Pancreas (tissue), 10 donors: ENCODE data around the gene MAEL. TPM values are rescaled to one million over a fixed set of nuclear protein-coding genes. Genes with fewer than 3 reads are reported as not detected.
A peak's percentile ranks its signal among the peaks of the same experiment; 100 is the strongest.

ENCODE experiments used
- ATAC-seq, 4 donors: fragments of 200-7000 bp; cut with Tn5 transposase; one replicate each; pipeline versions ENCODE4 v1.8.0 to v1.9.1; 2020; ENCODE audit warnings: mild to moderate bottlenecking in 4 of 4, moderate library complexity in 4 of 4
- DNase-seq, 6 donors: peaks; one replicate each; pipeline ENCODE4 v3.0.0-alpha.2; 2020
- FAIRE-seq: peaks from 2 replicates; lab custom pipeline; 2012; peaks lifted over from hg19 to GRCh38; lab: Jason Lieb, UNC
- H3K27ac ChIP-seq, 4 donors: fragments of 200-600 bp; sonication (generic); 1 replicate in 3 of 4; 2 replicates in 1 of 4; pipeline versions ENCODE4 v1.5.0 to v1.8.0; 2020
- H3K27me3 ChIP-seq, 4 donors: fragments of 200-600 bp; one replicate each; pipeline ENCODE4 v1.8.0; 2021
- H3K36me3 ChIP-seq, 3 donors: fragments of 200-600 bp; sonication (generic) in 1 of 3; one replicate each; pipeline versions ENCODE4 v1.5.0 to v1.8.0; 2020 to 2021
- H3K4me1 ChIP-seq, 3 donors: fragments of 200-600 bp; one replicate each; pipeline ENCODE4 v1.8.0; 2021
- H3K4me3 ChIP-seq, 4 donors: fragments of 200-600 bp; sonication (generic) in 2 of 4; one replicate each; pipeline versions ENCODE4 v1.5.0 to v1.8.0; 2020 to 2021
- H3K9me3 ChIP-seq, 4 donors: fragments of 200-600 bp; one replicate each; pipeline ENCODE4 v1.8.0; 2021
- WGBS, 2 donors: extraction: QIAGEN DNeasy Blood & Tissue Kit; methylation state at CpG; one replicate each; pipeline ENCODE4 v1.1.7; 2013; 5-methylcytosine and 5-hydroxymethylcytosine counted together
- intact Hi-C, 3 donors: fragments of 100-400 bp; cut with DNase I; formaldehyde crosslinking; loops; one replicate each; pipeline versions ENCODE4 v1.11.1 to v1.14.2; 2022
- polyA plus RNA-seq, 2 donors: library from polyadenylated mRNA; stranded (reverse); fragments of 200-250 nt; gene quantifications; one replicate each; pipeline ENCODE4 v1.2.3, GENCODE V29; 2013
- total RNA-seq, 6 donors: library from RNA; stranded (reverse); fragmentation: NEBNext Ultra II Directional in 4 of 6; extraction: Animal tissue kit (Norgen Biotek cat#: 25700) in 4 of 6; gene quantifications; one replicate each; pipeline versions ENCODE4 v1.2.1 to v1.2.4, GENCODE V29; 2021 to 2023
- TF ChIP-seq, protein P1 (sequence below), 4 donors: fragments of 200-600 bp; sonication (generic) in 3 of 4; IDR thresholded peaks; one replicate each; pipeline versions ENCODE4 v1.5.0 to v1.8.0; 2021; ENCODE audit warnings: antibody characterized with exemption in 4 of 4
- donor health status: healthy with polysubstance abuse.
- donor health status: DM: no; HTN: no; CAD: no; lungs with moderate emphysema.
- donor health status: DM: no; HTN: no; CAD: no.
- donor health status: control.
- donor health status: control.
- donor health status: Bipolar disorder and iron deficiency.
- donor health status: DM: yes; HTN: yes; CAD: no.
- donor health status: DM: no; HTN: no; CAD: no.
- donor health status: DM: no; HTN: no; CAD: no.
- donor health status: DM: yes; HTN: yes; CAD: no.

MAEL gene
- total and polyA plus RNA-seq, 8 donors: 0.12 to 0.23 TPM; not detected in 6

DNA sequence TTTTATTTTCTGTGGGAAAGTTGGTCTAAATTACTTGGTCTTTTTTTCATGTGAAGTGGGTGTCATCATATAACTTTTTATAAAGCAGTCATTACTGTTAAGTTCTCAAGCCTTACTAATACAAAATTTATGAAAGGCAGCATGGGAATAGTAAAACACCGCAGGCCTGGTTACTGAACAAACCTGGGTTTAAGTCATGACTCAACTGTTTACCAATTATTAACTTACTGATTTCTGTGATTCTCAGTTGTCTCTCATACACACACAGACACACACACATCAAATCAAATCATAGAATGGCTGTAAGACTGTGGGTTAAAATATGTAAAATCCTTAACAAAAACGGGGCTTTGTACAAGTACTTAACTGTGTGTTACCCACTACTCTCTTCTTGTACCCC lies 14.6 kb downstream of the MAEL start:
- no peak for DNase-seq
- intact Hi-C loops: no loop called here
- Histone ChIP-seq H3K4me3 (no peak overlapping the region), H3K36me3 (no peaks in the 10 kb centered on the region), H3K27ac (peak overlapping the region in 2 of 4 donors; percentile 18 to 20), H3K4me1 (no peaks in the 10 kb centered on the region), H3K27me3 (peaks cover 0 to 4% (median 0%) of the 10 kb centered on the region in 4 donors), H3K9me3 (peaks cover 0 to 2% (median 0%) of the 10 kb centered on the region in 4 donors)
- TF ChIP-seq, protein P1, sequence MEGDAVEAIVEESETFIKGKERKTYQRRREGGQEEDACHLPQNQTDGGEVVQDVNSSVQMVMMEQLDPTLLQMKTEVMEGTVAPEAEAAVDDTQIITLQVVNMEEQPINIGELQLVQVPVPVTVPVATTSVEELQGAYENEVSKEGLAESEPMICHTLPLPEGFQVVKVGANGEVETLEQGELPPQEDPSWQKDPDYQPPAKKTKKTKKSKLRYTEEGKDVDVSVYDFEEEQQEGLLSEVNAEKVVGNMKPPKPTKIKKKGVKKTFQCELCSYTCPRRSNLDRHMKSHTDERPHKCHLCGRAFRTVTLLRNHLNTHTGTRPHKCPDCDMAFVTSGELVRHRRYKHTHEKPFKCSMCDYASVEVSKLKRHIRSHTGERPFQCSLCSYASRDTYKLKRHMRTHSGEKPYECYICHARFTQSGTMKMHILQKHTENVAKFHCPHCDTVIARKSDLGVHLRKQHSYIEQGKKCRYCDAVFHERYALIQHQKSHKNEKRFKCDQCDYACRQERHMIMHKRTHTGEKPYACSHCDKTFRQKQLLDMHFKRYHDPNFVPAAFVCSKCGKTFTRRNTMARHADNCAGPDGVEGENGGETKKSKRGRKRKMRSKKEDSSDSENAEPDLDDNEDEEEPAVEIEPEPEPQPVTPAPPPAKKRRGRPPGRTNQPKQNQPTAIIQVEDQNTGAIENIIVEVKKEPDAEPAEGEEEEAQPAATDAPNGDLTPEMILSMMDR (IDR thresholded peaks at IDR 0.05): no peak
- FAIRE-seq: no peak
- 33 to 39% methylated on average over 2 of the region's 2 CpGs for WGBS, 2 donors
- no peak for ATAC-seq

GRCh38 chr1:167011560-167012191 lies 22.6 kb downstream of the MAEL start:
- H3K27ac ChIP-seq: no peak overlapping the region
- H3K27me3 ChIP-seq: peaks cover 0 to 4% (median 0%) of the 10 kb centered on the region in 4 donors
- FAIRE-seq: no peak
- TF ChIP-seq, protein P1 (IDR thresholded peaks at IDR 0.05): no peak
- H3K36me3 ChIP-seq: no peaks in the 10 kb centered on the region
- peaks cover 0 to 3% (median 0%) of the 10 kb centered on the region in 4 donors for H3K9me3 ChIP-seq
- no peak for ATAC-seq
- WGBS, 2 donors: 66 to 72% methylated on average over 1 of the region's 1 CpG
- no peaks in the 10 kb centered on the region for H3K4me1 ChIP-seq
- H3K4me3 ChIP-seq: no peak overlapping the region
- intact Hi-C loops: no loop called here
- no peak for DNase-seq

DNA sequence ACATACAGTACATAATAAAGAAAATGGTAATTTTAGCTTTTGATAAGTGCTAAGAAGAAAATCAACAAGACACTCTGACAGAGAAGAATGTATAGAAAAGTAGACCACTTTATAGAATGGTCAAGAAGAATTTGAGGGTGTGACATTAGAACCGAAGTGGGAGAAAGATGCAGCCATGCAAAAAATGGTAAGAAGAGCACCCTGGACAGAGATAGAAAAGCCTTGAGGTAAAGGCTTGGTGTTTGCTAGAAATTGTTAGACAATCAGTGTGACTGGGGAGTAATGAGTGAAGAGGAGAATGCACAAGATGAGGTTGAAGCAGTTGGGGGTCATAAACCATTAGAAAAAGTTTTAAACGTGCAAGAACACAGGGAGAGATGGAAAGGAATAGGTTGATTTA lies 23.5 kb downstream of the MAEL start:
- H3K4me1 ChIP-seq: no peaks in the 10 kb centered on the region
- H3K9me3 ChIP-seq: peaks cover 0 to 3% (median 0%) of the 10 kb centered on the region in 4 donors
- WGBS, 2 donors: 47 to 48% methylated on average over 2 of the region's 2 CpGs
- no peaks in the 10 kb centered on the region for H3K36me3 ChIP-seq
- H3K27me3 ChIP-seq: peaks cover 0 to 4% (median 0%) of the 10 kb centered on the region in 4 donors
- TF ChIP-seq, protein P1 (IDR thresholded peaks at IDR 0.05): no peak
- intact Hi-C loops: no loop called here
- ATAC-seq (no peak), FAIRE-seq (no peak), DNase-seq (no peak)
- H3K4me3 ChIP-seq: no peak overlapping the region
- H3K27ac ChIP-seq: no peak overlapping the region

DNA sequence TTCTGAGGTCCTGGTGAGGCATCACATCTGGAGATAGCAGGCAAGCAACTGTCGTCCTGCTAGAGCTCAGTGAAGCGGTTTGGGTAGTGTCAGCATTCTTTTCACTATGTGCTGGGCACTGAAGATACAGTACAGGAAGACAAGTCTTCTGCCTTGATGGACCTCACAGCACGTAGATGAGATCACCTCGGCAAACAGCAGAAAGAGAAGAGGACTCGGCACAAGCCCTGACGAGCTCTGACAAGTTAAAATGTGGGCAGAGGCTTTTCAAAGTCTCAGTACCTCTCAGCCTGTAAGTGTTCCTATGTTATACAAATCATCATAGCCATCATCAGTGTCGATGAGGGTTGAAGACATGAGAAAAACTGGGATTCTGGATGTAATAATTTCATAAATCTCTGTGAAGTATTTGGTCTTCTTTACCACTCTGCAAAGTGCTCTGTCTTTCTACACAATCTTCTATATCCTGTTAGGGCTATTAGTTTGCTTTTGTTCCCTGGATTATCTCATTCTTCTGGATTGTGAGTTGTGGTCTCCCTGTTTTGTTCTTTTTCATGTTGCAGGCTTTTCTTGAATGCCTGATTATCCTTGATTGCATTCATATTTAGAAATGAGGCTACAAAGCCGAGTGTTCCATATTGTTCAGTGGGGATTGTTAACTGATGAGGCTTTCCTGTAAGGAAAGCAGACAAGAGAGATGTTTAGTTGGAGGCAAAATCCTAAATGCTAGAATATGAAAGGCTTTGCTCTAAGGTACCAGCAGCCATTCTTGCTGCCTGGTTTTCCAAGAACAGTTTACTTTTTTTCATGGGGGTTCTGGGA lies 24.2 kb downstream of the MAEL start:
- no peak for ATAC-seq
- no peak overlapping the region for H3K4me3 ChIP-seq
- intact Hi-C loops: no loop called here
- 58 to 69% methylated on average over 8 of the region's 8 CpGs for WGBS, 2 donors
- TF ChIP-seq, protein P1 (IDR thresholded peaks at IDR 0.05): no peak
- peaks cover 0 to 3% (median 0%) of the 10 kb centered on the region in 4 donors for H3K9me3 ChIP-seq
- no peaks in the 10 kb centered on the region for H3K36me3 ChIP-seq
- no peaks in the 10 kb centered on the region for H3K4me1 ChIP-seq
- no peak overlapping the region for H3K27ac ChIP-seq
- H3K27me3 ChIP-seq: peaks cover 0 to 4% (median 0%) of the 10 kb centered on the region in 4 donors
- no peak for FAIRE-seq
- no peak for DNase-seq
